T-helper 2 cell treated with Interferon-gamma antibody and Interleukin-4, amounts not matched to agents 100 ng/mL and 5 ng/mL, for 36 hours (primary cell): Measurements from ENCODE around the gene U2AF2. TPM values are rescaled to one million over a fixed set of nuclear protein-coding genes. Genes with fewer than 3 reads are reported as not detected.

ENCODE experiments used
- intact Hi-C: fragments of 100-400 bp; cut with micrococcal nuclease; formaldehyde crosslinking; loops from one replicate; pipeline ENCODE4 v1.15.1; 2023
- total RNA-seq: library from RNA; stranded (reverse); gene quantifications from 2 replicates; pipeline ENCODE4 v1.2.3, GENCODE V29; 2022

U2AF2 gene
- total RNA-seq, 1 donor from 2014 or later, result 303 TPM

GRCh38 chr19:55654323-55654867 lies 440 bp upstream of the U2AF2 start:
- intact Hi-C loops, result loop anchor here (1.0 to 10.0 kb wide), 10 partner anchors 11 to 1787 kb away; partner anchors contain the start of genes FIZ1, MYADM, PPP6R1 and ZNF444

GRCh38 chr19:55655648-55656040 lies 809 bp downstream of the U2AF2 start:
- intact Hi-C loops, result loop anchor here (1.0 to 10.0 kb wide), 3 partner anchors 20 to 659 kb away; partner anchors contain the start of genes EPN1 and ZSCAN5A

- intact Hi-C loops, result loop anchor here (10.0 kb wide), 1 partner anchor 658 kb away; the partner anchor contains the start of gene ZSCAN5A
These were observed 1.7 kb downstream of the U2AF2 start for GRCh38 chr19:55656552-55656951.

- intact Hi-C loops, result loop anchor here (10.0 kb wide), 1 partner anchor 658 kb away; the partner anchor contains the start of gene ZSCAN5A
These were observed 2.3 kb downstream of the U2AF2 start for GRCh38 chr19:55656988-55657747.

- intact Hi-C loops, result loop anchor here (10.0 kb wide), 1 partner anchor 656 kb away; the partner anchor contains the start of gene ZSCAN5A
These were observed 4.1 kb downstream of the U2AF2 start for GRCh38 chr19:55658846-55659459.

- intact Hi-C loops, result loop anchor here (10.0 kb wide), 1 partner anchor 655 kb away; the partner anchor contains the start of gene ZSCAN5A
These were observed 5.0 kb downstream of the U2AF2 start for GRCh38 chr19:55659822-55660221.

GRCh38 chr19:55660404-55660803 lies 5.6 kb downstream of the U2AF2 start:
- intact Hi-C loops, result no loop called here

GRCh38 chr19:55660991-55661390 lies 6.2 kb downstream of the U2AF2 start:
- intact Hi-C loops, result no loop called here

GRCh38 chr19:55661826-55662225 lies 7.0 kb downstream of the U2AF2 start:
- intact Hi-C loops, result no loop called here

- intact Hi-C loops, result no loop called here
These were observed 9.2 kb downstream of the U2AF2 start for GRCh38 chr19:55663846-55664536.

GRCh38 chr19:55666343-55667005 lies 11.6 kb downstream of the U2AF2 start:
- intact Hi-C loops, result no loop called here

- intact Hi-C loops, result no loop called here
These were observed 12.2 kb downstream of the U2AF2 start for GRCh38 chr19:55667006-55667381.

- intact Hi-C loops, result no loop called here
These were observed 12.7 kb downstream of the U2AF2 start for GRCh38 chr19:55667511-55667910.

- intact Hi-C loops, result no loop called here
These were observed 13.1 kb downstream of the U2AF2 start for GRCh38 chr19:55667958-55668357.

- intact Hi-C loops, result no loop called here
These were observed 13.9 kb downstream of the U2AF2 start for GRCh38 chr19:55668603-55669348.

- intact Hi-C loops, result no loop called here
These were observed 14.8 kb downstream of the U2AF2 start for GRCh38 chr19:55669418-55670279.

- intact Hi-C loops, result no loop called here
These were observed 15.6 kb downstream of the U2AF2 start for GRCh38 chr19:55670280-55671053.

GRCh38 chr19:55671054-55671378 lies 16.2 kb downstream of the U2AF2 start:
- intact Hi-C loops, result no loop called here

GRCh38 chr19:55672418-55672817 lies 17.6 kb downstream of the U2AF2 start:
- intact Hi-C loops, result no loop called here
